ENCODE data around the gene POTEI. TPM values are rescaled to one million over a fixed set of nuclear protein-coding genes. Genes with fewer than 3 reads are reported as not detected.
"Not testable (repeated sequence)": the region's sequence is repeated elsewhere in the genome, so short reads cannot be mapped to it uniquely, and the experiment has no call there.

POTEI gene
- not detected for total RNA-seq

GRCh38 chr2:130509228-130509627, at the start of gene POTEI:
Gene POTEI (minus strand): TSS chr2:130509328. CDS start chr2:130509235, 93 bp downstream.
- DNase-seq (ENCODE audit: low spot score), result not testable (repeated sequence)

- not testable (repeated sequence) for DNase-seq (ENCODE audit: low spot score)
Measured at GRCh38 chr2:130556441-130556840, 47.3 kb upstream of the POTEI start.

- DNase-seq (ENCODE audit: low spot score), result not testable (repeated sequence)
Measured at GRCh38 chr2:130554178-130554577, 45.0 kb upstream of the POTEI start.

- DNase-seq (ENCODE audit: low spot score), result not testable (repeated sequence)
Measured at GRCh38 chr2:130549475-130549874, 40.3 kb upstream of the POTEI start.

- DNase-seq (ENCODE audit: low spot score), result not testable (repeated sequence)
Measured at GRCh38 chr2:130548418-130548817, 39.3 kb upstream of the POTEI start.

- not testable (repeated sequence) for DNase-seq (ENCODE audit: low spot score)
Measured at GRCh38 chr2:130544978-130545377, 35.9 kb upstream of the POTEI start.

- DNase-seq (ENCODE audit: low spot score), result not testable (repeated sequence)
Measured at GRCh38 chr2:130543785-130544528, 34.8 kb upstream of the POTEI start.

GRCh38 chr2:130542789-130543188, 33.7 kb upstream of the POTEI start:
- not testable (repeated sequence) for DNase-seq (ENCODE audit: low spot score)

- DNase-seq (ENCODE audit: low spot score), result not testable (repeated sequence)
Measured at GRCh38 chr2:130538271-130538670, 29.1 kb upstream of the POTEI start.

GRCh38 chr2:130536654-130537053, 27.5 kb upstream of the POTEI start:
- not testable (repeated sequence) for DNase-seq (ENCODE audit: low spot score)

- DNase-seq (ENCODE audit: low spot score), result not testable (repeated sequence)
Measured at GRCh38 chr2:130531672-130532071, 22.5 kb upstream of the POTEI start.

- not testable (repeated sequence) for DNase-seq (ENCODE audit: low spot score)
Measured at GRCh38 chr2:130531225-130531624, 22.1 kb upstream of the POTEI start.

- not testable (repeated sequence) for DNase-seq (ENCODE audit: low spot score)
Measured at GRCh38 chr2:130530212-130530611, 21.1 kb upstream of the POTEI start.

GRCh38 chr2:130529545-130529944, 20.4 kb upstream of the POTEI start:
- not testable (repeated sequence) for DNase-seq (ENCODE audit: low spot score)

- not testable (repeated sequence) for DNase-seq (ENCODE audit: low spot score)
Measured at GRCh38 chr2:130527365-130527967, 18.3 kb upstream of the POTEI start.

GRCh38 chr2:130522390-130522789, 13.3 kb upstream of the POTEI start:
- DNase-seq (ENCODE audit: low spot score), result not testable (repeated sequence)

GRCh38 chr2:130520992-130521391, 11.9 kb upstream of the POTEI start, which contains the start of gene CFC1B:
Gene CFC1B (plus strand): TSS chr2:130521222. CDS start chr2:130521485, 263 bp downstream.
- DNase-seq (ENCODE audit: low spot score), result not testable (repeated sequence)

GRCh38 chr2:130518516-130519106, 9.5 kb upstream of the POTEI start:
- DNase-seq (ENCODE audit: low spot score), result not testable (repeated sequence)

- not testable (repeated sequence) for DNase-seq (ENCODE audit: low spot score)
Measured at GRCh38 chr2:130511747-130512451, 2.8 kb upstream of the POTEI start.

- not testable (repeated sequence) for DNase-seq (ENCODE audit: low spot score)
Measured at GRCh38 chr2:130510807-130511746, 1.9 kb upstream of the POTEI start.

- not testable (repeated sequence) for DNase-seq (ENCODE audit: low spot score)
Measured at GRCh38 chr2:130491073-130491472, 18.1 kb downstream of the POTEI start.
